Transverse colon (tissue), 4 donors: ENCODE measurements around the gene PRKCA. TPM values are rescaled to one million over a fixed set of nuclear protein-coding genes. Genes with fewer than 3 reads are reported as not detected.
"Not testable (repeated sequence)": the region's sequence is repeated elsewhere in the genome, so short reads cannot be mapped to it uniquely, and the experiment has no call there.

Experiments
- DNase-seq: peaks from one replicate; pipeline ENCODE4 v3.0.0-alpha.2; 2019
- H3K27ac ChIP-seq, 4 donors: fragments of 200-600 bp; sonication (generic); 2 replicates each; pipeline ENCODE4 v1.5.1; 2016 to 2018; ENCODE audit warnings: inconsistent platforms in 4 of 4
- H3K27me3 ChIP-seq: fragments of 200-600 bp; sonication (generic); 2 replicates; pipeline ENCODE4 v1.5.1; 2017; ENCODE audit warnings: inconsistent platforms
- H3K36me3 ChIP-seq, 4 donors: fragments of 200-600 bp; sonication (generic); 2 replicates each; pipeline ENCODE4 v1.5.1; 2017 to 2019; ENCODE audit warnings: inconsistent platforms in 4 of 4
- H3K4me1 ChIP-seq, 4 donors: fragments of 200-600 bp; sonication (generic); 2 replicates each; pipeline ENCODE4 v1.5.1; 2017 to 2020; ENCODE audit warnings: inconsistent platforms in 4 of 4
- H3K4me3 ChIP-seq, 4 donors: fragments of 200-600 bp; sonication (generic); 1 replicate in 1 of 4; 2 replicates in 3 of 4; pipeline versions ENCODE4 v1.5.1 to v1.6.1; 2017 to 2019; ENCODE audit warnings: inconsistent platforms in 4 of 4
- H3K9me3 ChIP-seq, 2 donors: fragments of 200-600 bp; sonication (generic); 2 replicates each; pipeline ENCODE4 v1.5.1; 2017 to 2019; ENCODE audit warnings: inconsistent platforms in 2 of 2
- EP300 ChIP-seq: sonication (generic); formaldehyde crosslinking; IDR thresholded peaks from one replicate; pipeline ENCODE4 v1.6.1; 2017; ENCODE audit warnings: antibody characterized with exemption, low read depth
- POLR2A ChIP-seq: fragments of 450-650 bp; IDR thresholded peaks from one replicate; pipeline ENCODE4 v1.6.1; 2016; ENCODE audit warnings: antibody characterized with exemption, mild to moderate bottlenecking, moderate library complexity
- POLR2AphosphoS5 ChIP-seq, 3 donors: sonication (generic); formaldehyde crosslinking; IDR thresholded peaks; one replicate each; pipeline ENCODE4 v1.6.1; 2016; ENCODE audit warnings: antibody characterized with exemption in 3 of 3
- WGBS, 2 donors: methylation state at CpG; one replicate each; pipeline ENCODE4 v1.1.5; 2018; ENCODE audit warnings: low coverage in 1 of 2; 5-methylcytosine and 5-hydroxymethylcytosine counted together
- in situ Hi-C, 4 donors: fragments of 200-750 bp; cut with MboI; loops; one replicate each; pipeline versions ENCODE4 v1.15.0 to v1.15.1; 2017; ENCODE audit warnings: low sequenced_read_pairs in 3 of 4, low pct_ligation_motif_present in 1 of 4, low pct_unique_long_range_greater_than_20kb in 1 of 4
- intact Hi-C: fragments of 100-400 bp; cut with DNase I; formaldehyde crosslinking; loops from one replicate; pipeline ENCODE4 v1.15.1; 2023; ENCODE audit warnings: low total_unique reads
- total RNA-seq, 4 donors: library from RNA; depleted of rRNA; stranded (reverse); fragments of >200 nt; gene quantifications; one replicate each; pipeline ENCODE4 v1.1.0, GENCODE V29; 2016
- TF ChIP-seq, protein P1 (sequence below), 5 experiments: fragments of 200-600 bp in 3 of 5; fragments of 450-650 bp in 2 of 5; sonication (generic) in 3 of 5; IDR thresholded peaks; 1 replicate in 2 of 5; 2 replicates in 3 of 5; pipeline ENCODE4 v1.5.1; 2016 to 2017; ENCODE audit warnings: antibody characterized with exemption in 5 of 5, inconsistent platforms in 3 of 5, mild to moderate bottlenecking in 2 of 5, moderate library complexity in 1 of 5

PRKCA gene
- total RNA-seq, 4 donors from 2014 or later, result 16.1 to 49.7 (median 31.7) TPM

DNA sequence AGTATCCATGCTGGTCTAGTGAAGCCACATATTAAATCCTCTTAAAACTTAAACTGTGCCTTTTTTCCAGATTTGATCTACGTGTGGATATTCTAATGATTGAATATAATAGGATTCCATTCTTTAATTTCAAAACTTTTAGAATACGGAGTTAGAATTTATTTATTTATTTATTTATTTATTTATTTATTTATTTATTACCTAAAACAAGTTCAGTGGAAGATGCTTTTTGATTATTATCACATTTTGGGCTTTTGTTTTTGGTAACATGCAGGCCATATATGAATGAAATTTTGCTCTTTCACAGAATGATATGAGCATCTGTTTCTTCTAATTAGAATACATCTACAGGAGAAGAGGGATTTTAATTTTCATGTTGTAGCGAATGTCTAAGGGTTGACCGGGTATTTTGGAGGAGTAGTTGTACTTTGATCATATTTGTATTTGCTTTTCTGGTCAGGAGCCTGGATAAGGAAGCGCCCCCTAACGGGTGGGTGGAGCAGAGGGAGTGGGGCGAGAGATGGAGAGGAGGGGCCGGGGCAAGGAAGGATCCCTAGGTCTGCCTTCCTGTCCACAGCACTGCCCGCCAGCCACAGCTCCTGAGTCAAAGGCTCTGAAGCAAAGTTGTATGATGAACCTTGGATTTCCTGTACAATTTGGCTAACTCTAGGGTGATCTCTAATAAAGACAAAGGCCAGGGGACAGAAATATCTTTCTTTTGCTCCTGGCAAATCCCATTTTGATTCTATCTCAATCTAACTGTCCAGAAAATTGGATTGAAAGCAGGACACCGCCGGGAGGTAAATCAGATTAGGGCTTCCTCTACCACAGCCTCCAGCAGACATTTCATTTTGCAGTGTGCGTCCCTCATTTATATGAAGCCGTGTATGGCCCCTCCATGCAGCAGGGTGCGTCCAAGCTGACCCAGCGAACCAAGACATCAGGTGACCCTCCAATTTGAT lies 149.1 kb downstream of the PRKCA start:
- Histone ChIP-seq H3K27ac (no peak overlapping the region), H3K9me3 (no peaks in the 10 kb centered on the region), H3K36me3 (no peaks in the 10 kb centered on the region), H3K27me3 (no peaks in the 10 kb centered on the region), H3K4me3 (no peak overlapping the region), H3K4me1 (peaks cover 0 to 25% (median 10%) of the 10 kb centered on the region in 4 donors)
- in situ Hi-C loops (no loop called here), intact Hi-C loops (no loop called here)
- WGBS, 2 donors, result 65% methylated on average over 8 to 15 of the region's 15 CpGs
- peak; percentile 66 for DNase-seq
- TF ChIP-seq POLR2A, result no peak
- TF ChIP-seq EP300, result no peak
- no peak for TF ChIP-seq POLR2AphosphoS5 (IDR thresholded peaks at IDR 0.05)
- TF ChIP-seq, protein P1, sequence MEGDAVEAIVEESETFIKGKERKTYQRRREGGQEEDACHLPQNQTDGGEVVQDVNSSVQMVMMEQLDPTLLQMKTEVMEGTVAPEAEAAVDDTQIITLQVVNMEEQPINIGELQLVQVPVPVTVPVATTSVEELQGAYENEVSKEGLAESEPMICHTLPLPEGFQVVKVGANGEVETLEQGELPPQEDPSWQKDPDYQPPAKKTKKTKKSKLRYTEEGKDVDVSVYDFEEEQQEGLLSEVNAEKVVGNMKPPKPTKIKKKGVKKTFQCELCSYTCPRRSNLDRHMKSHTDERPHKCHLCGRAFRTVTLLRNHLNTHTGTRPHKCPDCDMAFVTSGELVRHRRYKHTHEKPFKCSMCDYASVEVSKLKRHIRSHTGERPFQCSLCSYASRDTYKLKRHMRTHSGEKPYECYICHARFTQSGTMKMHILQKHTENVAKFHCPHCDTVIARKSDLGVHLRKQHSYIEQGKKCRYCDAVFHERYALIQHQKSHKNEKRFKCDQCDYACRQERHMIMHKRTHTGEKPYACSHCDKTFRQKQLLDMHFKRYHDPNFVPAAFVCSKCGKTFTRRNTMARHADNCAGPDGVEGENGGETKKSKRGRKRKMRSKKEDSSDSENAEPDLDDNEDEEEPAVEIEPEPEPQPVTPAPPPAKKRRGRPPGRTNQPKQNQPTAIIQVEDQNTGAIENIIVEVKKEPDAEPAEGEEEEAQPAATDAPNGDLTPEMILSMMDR (IDR thresholded peaks at IDR 0.05), result peak in 4 of 5 experiments; percentile 28 to 38 (median 33)

DNA sequence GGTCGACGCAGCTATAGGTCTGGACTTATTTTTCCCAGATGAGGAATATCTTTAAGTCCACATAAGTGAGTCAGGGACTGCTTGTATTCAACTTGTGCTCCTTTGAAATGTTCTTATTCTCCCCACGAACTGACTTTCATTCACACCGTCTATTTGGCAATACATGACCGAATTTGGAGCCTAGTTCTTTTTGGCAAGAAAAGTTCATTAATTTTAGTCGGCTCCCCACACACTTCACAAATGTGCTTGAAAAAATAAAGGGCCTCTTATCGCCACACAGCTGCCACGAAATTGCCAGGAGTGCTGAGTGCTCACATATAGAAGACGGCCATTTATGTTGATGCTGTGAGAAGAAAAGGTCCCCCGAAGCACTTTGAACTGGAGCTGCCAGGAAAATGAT lies 152.6 kb downstream of the PRKCA start:
- no peaks in the 10 kb centered on the region for H3K27me3 ChIP-seq
- H3K36me3 ChIP-seq, result no peaks in the 10 kb centered on the region
- TF ChIP-seq, protein P1 (IDR thresholded peaks at IDR 0.05), result no peak
- no peak for TF ChIP-seq EP300
- no peak for TF ChIP-seq POLR2A
- TF ChIP-seq POLR2AphosphoS5 (IDR thresholded peaks at IDR 0.05), result no peak
- peaks cover 0 to 22% (median 7%) of the 10 kb centered on the region in 4 donors for H3K4me1 ChIP-seq
- in situ Hi-C loops, result no loop called here
- H3K4me3 ChIP-seq, result no peak overlapping the region
- DNase-seq, result no peak
- intact Hi-C loops, result no loop called here
- H3K9me3 ChIP-seq, result no peaks in the 10 kb centered on the region
- whole genome bisulfite sequencing, 2 donors, result 91 to 93% methylated on average over 10 of the region's 10 CpGs
- no peak overlapping the region for H3K27ac ChIP-seq

DNA sequence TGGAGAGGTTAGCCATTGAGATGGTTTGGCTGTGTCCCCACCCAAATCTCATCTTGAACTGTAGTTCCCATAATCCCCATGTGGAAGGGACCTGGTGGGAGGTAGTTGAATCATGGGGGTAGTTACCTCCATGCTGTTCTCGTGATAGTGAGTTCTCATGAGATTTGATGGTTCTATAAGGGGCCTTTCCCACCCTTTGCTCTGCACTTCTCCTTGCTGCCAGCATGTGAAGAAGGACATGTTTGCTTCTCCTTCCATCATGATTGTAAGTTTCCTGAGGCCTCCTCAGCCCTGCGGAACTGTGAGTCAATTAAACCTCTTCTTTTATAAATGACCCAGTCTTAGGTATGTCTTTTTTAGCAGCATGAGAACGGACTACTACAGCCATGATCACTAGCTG lies 155.1 kb downstream of the PRKCA start:
- H3K9me3 ChIP-seq, H3K4me3 ChIP-seq, H3K36me3 ChIP-seq, H3K27me3 ChIP-seq, in situ Hi-C loops, intact Hi-C loops, DNase-seq, H3K27ac ChIP-seq: not testable (repeated sequence)
- peaks cover 0 to 22% (median 15%) of the 10 kb centered on the region in 4 donors for H3K4me1 ChIP-seq
- 83 to 93% methylated on average over 2 to 3 of the region's 3 CpGs for WGBS, 2 donors

DNA sequence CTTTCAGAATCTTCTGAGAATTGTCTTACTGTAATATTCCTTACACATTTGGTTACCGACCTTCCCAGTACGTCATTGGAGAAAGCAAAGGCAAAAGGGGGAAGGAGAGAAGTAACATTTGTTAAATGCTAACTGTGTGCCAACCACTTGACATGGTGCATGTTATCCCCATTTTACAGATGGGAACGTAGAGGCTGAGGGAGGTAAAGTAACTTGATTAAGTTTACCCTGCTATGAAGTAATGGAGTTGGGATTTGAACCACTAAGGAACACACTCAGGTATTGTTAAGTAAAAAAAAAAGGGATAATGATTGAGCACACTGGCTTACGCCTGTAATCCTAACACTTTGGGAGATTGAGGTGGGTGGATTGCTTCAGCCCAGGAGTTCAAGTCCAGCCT lies 156.4 kb downstream of the PRKCA start:
- in situ Hi-C loops, result no loop called here

More for the DNA sequence above, 156.4 kb downstream of the PRKCA start:
- no peak for DNase-seq
- TF ChIP-seq POLR2A, result no peak
- TF ChIP-seq POLR2AphosphoS5 (IDR thresholded peaks at IDR 0.05), result no peak
- no peak for TF ChIP-seq EP300
- TF ChIP-seq, protein P1 (IDR thresholded peaks at IDR 0.05), result no peak
- no peaks in the 10 kb centered on the region for H3K9me3 ChIP-seq
- no peak overlapping the region for H3K4me3 ChIP-seq
- no peaks in the 10 kb centered on the region for H3K36me3 ChIP-seq
- WGBS, 2 donors, result 86 to 96% methylated on average over 4 of the region's 4 CpGs
- intact Hi-C loops, result no loop called here
- peaks cover 0 to 33% (median 27%) of the 10 kb centered on the region in 4 donors for H3K4me1 ChIP-seq
- H3K27me3 ChIP-seq, result no peaks in the 10 kb centered on the region
- H3K27ac ChIP-seq, result peak overlapping the region; percentile 55 to 68 (median 62)
